ENCODE measurements around the gene SLC39A6.

The SLC39A6 gene

DNA sequence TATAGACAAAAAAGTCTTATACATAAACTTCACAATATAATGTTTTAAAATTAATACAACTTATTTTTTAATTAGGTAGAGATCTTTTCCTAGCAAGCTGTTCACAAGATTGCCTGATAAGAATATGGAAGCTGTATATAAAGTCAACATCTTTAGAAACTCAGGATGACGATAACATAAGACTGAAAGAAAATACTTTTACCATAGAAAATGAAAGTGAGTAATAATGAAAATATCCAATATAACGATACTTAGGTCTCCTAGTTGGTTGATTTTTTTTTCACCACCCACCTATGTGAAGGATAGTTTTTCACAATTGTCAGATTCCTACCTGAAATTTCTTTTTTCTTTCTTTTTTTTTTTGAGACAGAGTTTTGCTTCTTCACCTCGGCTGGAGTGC, 13.6 kb upstream of the SLC39A6 start:
- Histone ChIP-seq H3K36me3 (ENCODE audit: low read depth) (peaks cover 96% of the 10 kb centered on the region), H3K9me3 (ENCODE audit: severe bottlenecking) (no peaks in the 10 kb centered on the region), H3K4me1 (ENCODE audit: insufficient read depth, poor library complexity, severe bottlenecking) (no peaks in the 10 kb centered on the region), H3K27ac (ENCODE audit: poor library complexity, severe bottlenecking) (no peak overlapping the region), H3K4me3 (ENCODE audit: severe bottlenecking) (no peak overlapping the region), H3K27me3 (ENCODE audit: insufficient read depth, poor library complexity, severe bottlenecking) (no peaks in the 10 kb centered on the region)
- DNase-seq (ENCODE audit: low spot score) (no peak), ATAC-seq (ENCODE audit: low read depth) (no peak)
- no peak for TF ChIP-seq CTCF (IDR thresholded peaks at IDR 0.05; ENCODE audit: poor library complexity, severe bottlenecking)

DNA sequence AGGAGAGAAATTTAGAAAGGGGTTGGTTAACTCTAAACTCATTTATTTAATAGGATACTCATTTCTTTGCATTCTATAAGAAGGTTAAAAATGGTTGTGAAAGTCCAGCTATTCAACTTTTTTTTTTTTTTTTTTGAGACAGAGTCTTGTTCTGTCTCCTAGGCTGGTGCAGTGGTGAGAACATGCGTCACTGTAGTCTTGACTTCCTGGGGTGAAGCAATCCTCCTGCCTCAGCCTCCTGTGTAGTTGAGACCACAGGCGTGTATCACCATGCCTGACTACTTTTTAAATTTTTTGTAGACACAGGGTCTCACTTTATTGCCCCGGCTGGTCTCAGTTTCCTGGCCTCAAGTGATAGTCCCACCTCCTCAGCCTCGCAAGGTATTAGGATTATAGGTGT, 12.4 kb upstream of the SLC39A6 start:
- Histone ChIP-seq H3K4me1 (ENCODE audit: insufficient read depth, poor library complexity, severe bottlenecking) (no peaks in the 10 kb centered on the region), H3K9me3 (ENCODE audit: severe bottlenecking) (no peaks in the 10 kb centered on the region), H3K36me3 (ENCODE audit: low read depth) (peaks cover 98% of the 10 kb centered on the region), H3K27ac (ENCODE audit: poor library complexity, severe bottlenecking) (no peak overlapping the region), H3K27me3 (ENCODE audit: insufficient read depth, poor library complexity, severe bottlenecking) (no peaks in the 10 kb centered on the region), H3K4me3 (ENCODE audit: severe bottlenecking) (no peak overlapping the region)
- no peak for TF ChIP-seq CTCF (IDR thresholded peaks at IDR 0.05; ENCODE audit: poor library complexity, severe bottlenecking)
- DNase-seq (ENCODE audit: low spot score) (no peak), ATAC-seq (ENCODE audit: low read depth) (no peak)

- DNase-seq (ENCODE audit: low spot score) (no peak), ATAC-seq (ENCODE audit: low read depth) (no peak)
- no peak for TF ChIP-seq CTCF (IDR thresholded peaks at IDR 0.05; ENCODE audit: poor library complexity, severe bottlenecking)
Measured at GRCh38 chr18:36139245-36139644, 10.1 kb upstream of the SLC39A6 start.

DNA sequence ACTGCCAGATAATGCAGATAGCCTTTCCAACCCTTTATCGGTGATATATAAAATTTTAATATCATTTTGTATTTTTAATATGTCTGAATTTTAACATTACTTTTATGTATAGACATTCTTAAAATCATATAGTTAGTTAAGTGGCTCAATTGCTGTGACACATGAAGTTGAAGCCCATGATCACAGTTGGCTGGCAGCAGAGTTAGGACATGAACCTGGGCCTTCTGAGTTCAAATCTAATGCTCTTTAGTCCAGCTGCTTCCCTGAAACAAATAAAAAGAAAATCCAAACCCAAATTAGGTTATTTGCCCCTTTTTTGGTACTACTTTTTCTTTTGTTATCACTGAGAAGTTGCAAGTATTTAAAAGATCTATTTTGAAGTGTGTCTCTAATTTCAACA, 6.1 kb upstream of the SLC39A6 start:
- Histone ChIP-seq H3K4me1 (ENCODE audit: insufficient read depth, poor library complexity, severe bottlenecking) (no peaks in the 10 kb centered on the region), H3K27ac (ENCODE audit: poor library complexity, severe bottlenecking) (no peak overlapping the region), H3K36me3 (ENCODE audit: low read depth) (peaks cover 64% of the 10 kb centered on the region), H3K9me3 (ENCODE audit: severe bottlenecking) (no peaks in the 10 kb centered on the region), H3K4me3 (ENCODE audit: severe bottlenecking) (no peak overlapping the region), H3K27me3 (ENCODE audit: insufficient read depth, poor library complexity, severe bottlenecking) (no peaks in the 10 kb centered on the region)
- ATAC-seq (ENCODE audit: low read depth): no peak
- TF ChIP-seq CTCF (IDR thresholded peaks at IDR 0.05; ENCODE audit: poor library complexity, severe bottlenecking): no peak
- DNase-seq (ENCODE audit: low spot score): no peak

More at GRCh38 chr18:36139245-36139644, 10.1 kb upstream of the SLC39A6 start:
- Histone ChIP-seq H3K27ac (ENCODE audit: poor library complexity, severe bottlenecking) (no peak overlapping the region), H3K9me3 (ENCODE audit: severe bottlenecking) (no peaks in the 10 kb centered on the region), H3K36me3 (ENCODE audit: low read depth) (peaks cover 98% of the 10 kb centered on the region), H3K4me3 (ENCODE audit: severe bottlenecking) (no peak overlapping the region), H3K27me3 (ENCODE audit: insufficient read depth, poor library complexity, severe bottlenecking) (no peaks in the 10 kb centered on the region), H3K4me1 (ENCODE audit: insufficient read depth, poor library complexity, severe bottlenecking) (no peaks in the 10 kb centered on the region)

GRCh38 chr18:36132756-36133155, 3.6 kb upstream of the SLC39A6 start:
- Histone ChIP-seq H3K4me1 (ENCODE audit: insufficient read depth, poor library complexity, severe bottlenecking) (peaks cover 3% of the 10 kb centered on the region), H3K4me3 (ENCODE audit: severe bottlenecking) (no peak overlapping the region), H3K9me3 (ENCODE audit: severe bottlenecking) (no peaks in the 10 kb centered on the region), H3K27me3 (ENCODE audit: insufficient read depth, poor library complexity, severe bottlenecking) (no peaks in the 10 kb centered on the region), H3K27ac (ENCODE audit: poor library complexity, severe bottlenecking) (no peak overlapping the region), H3K36me3 (ENCODE audit: low read depth) (peaks cover 39% of the 10 kb centered on the region)
- DNase-seq (ENCODE audit: low spot score) (no peak), ATAC-seq (ENCODE audit: low read depth) (no peak)
- TF ChIP-seq CTCF (IDR thresholded peaks at IDR 0.05; ENCODE audit: poor library complexity, severe bottlenecking): no peak
